H9 (cell line): ENCODE data around the gene VPS41. TPM values are rescaled to one million over a fixed set of nuclear protein-coding genes. Genes with fewer than 3 reads are reported as not detected.

Experiments
- DNase-seq: peaks from one replicate; pipeline ENCODE4 v3.0.0-alpha.2; 2017
- H2AFZ ChIP-seq: one replicate; pipeline ENCODE4 v1.6.1; 2013; ENCODE audit warnings: mild to moderate bottlenecking, low read length, control low read depth, moderate library complexity
- H2AK5ac ChIP-seq: 2 replicates; pipeline ENCODE4 v1.6.1; 2013; ENCODE audit warnings: low read length, control low read depth, mixed read lengths; ENCODE audit not compliant: insufficient read length
- H2BK120ac ChIP-seq: one replicate; pipeline ENCODE4 v1.6.1; 2013; ENCODE audit warnings: low read depth, mild to moderate bottlenecking, low read length, control low read depth, inconsistent platforms; ENCODE audit not compliant: poor library complexity, severe bottlenecking
- H2BK12ac ChIP-seq: 2 replicates; pipeline ENCODE4 v1.6.1; 2013; ENCODE audit warnings: low read length, control low read depth, mixed read lengths, low read depth; ENCODE audit not compliant: insufficient read length
- H2BK15ac ChIP-seq: 2 replicates; pipeline ENCODE4 v1.6.1; 2013; ENCODE audit warnings: low read depth, low read length, control low read depth
- H2BK20ac ChIP-seq: one replicate; pipeline ENCODE4 v1.6.1; 2013; ENCODE audit warnings: low read depth, mild to moderate bottlenecking, low read length, control low read depth, inconsistent platforms; ENCODE audit not compliant: poor library complexity, severe bottlenecking
- H2BK5ac ChIP-seq: 2 replicates; pipeline ENCODE4 v1.6.1; 2013; ENCODE audit warnings: low read length, control low read depth, mixed read lengths; ENCODE audit not compliant: insufficient read length
- H3K14ac ChIP-seq: 2 replicates; pipeline ENCODE4 v1.6.1; 2013; ENCODE audit warnings: low read length, control low read depth; ENCODE audit not compliant: insufficient read depth
- H3K18ac ChIP-seq: 2 replicates; pipeline ENCODE4 v1.6.1; 2013; ENCODE audit warnings: low read depth, mild to moderate bottlenecking, mixed read lengths, low read length, control low read depth; ENCODE audit not compliant: insufficient read length
- H3K23ac ChIP-seq: 2 replicates; pipeline ENCODE4 v1.6.1; 2013; ENCODE audit warnings: low read length, control low read depth, mixed read lengths, low read depth; ENCODE audit not compliant: insufficient read length
- H3K23me2 ChIP-seq: 2 replicates; pipeline ENCODE4 v1.6.1; 2013; ENCODE audit warnings: low read depth, mild to moderate bottlenecking, mixed read lengths, low read length, control low read depth; ENCODE audit not compliant: insufficient read length, poor library complexity, severe bottlenecking
- H3K27ac ChIP-seq: 2 replicates; pipeline ENCODE4 v1.5.1; 2013; ENCODE audit warnings: low read length, control low read depth, mixed read lengths, low read depth; ENCODE audit not compliant: insufficient read length
- H3K27me3 ChIP-seq: 2 replicates; pipeline ENCODE4 v1.6.1; 2013; ENCODE audit warnings: low read length, control low read depth, inconsistent platforms; ENCODE audit not compliant: insufficient read depth
- H3K4ac ChIP-seq: 2 replicates; pipeline ENCODE4 v1.6.1; 2013; ENCODE audit warnings: low read depth, mild to moderate bottlenecking, control low read depth, inconsistent platforms, low read length, moderate library complexity
- H3K4me1 ChIP-seq: 2 replicates; pipeline ENCODE4 v1.6.1; 2013; ENCODE audit warnings: low read length, control low read depth, inconsistent platforms; ENCODE audit not compliant: insufficient read depth
- H3K4me2 ChIP-seq: 2 replicates; pipeline ENCODE4 v1.6.1; 2013; ENCODE audit warnings: low read length, control low read depth, mixed read lengths; ENCODE audit not compliant: insufficient read length, insufficient read depth
- H3K56ac ChIP-seq: 2 replicates; pipeline ENCODE4 v1.6.1; 2013; ENCODE audit warnings: low read depth, mild to moderate bottlenecking, mixed read lengths, low read length, control low read depth; ENCODE audit not compliant: insufficient read length
- H3K79me1 ChIP-seq: 2 replicates; pipeline ENCODE4 v1.6.1; 2013; ENCODE audit warnings: low read depth, mild to moderate bottlenecking, moderate library complexity, low read length, control low read depth, inconsistent platforms; ENCODE audit not compliant: insufficient read depth, poor library complexity, severe bottlenecking
- H3K79me2 ChIP-seq: 2 replicates; pipeline ENCODE4 v1.6.1; 2013; ENCODE audit warnings: low read length, control low read depth, inconsistent platforms; ENCODE audit not compliant: insufficient read depth
- H3K9ac ChIP-seq: 2 replicates; pipeline ENCODE4 v1.6.1; 2013; ENCODE audit warnings: low read length, control low read depth, mixed read lengths; ENCODE audit not compliant: insufficient read length; ENCODE audit errors: extremely low read depth
- H3K9me3 ChIP-seq: one replicate; pipeline ENCODE4 v1.6.1; 2013; ENCODE audit warnings: low read depth, low read length, inconsistent platforms; ENCODE audit not compliant: control insufficient read depth
- H3T11ph ChIP-seq: one replicate; pipeline ENCODE4 v1.6.1; 2013; ENCODE audit warnings: mild to moderate bottlenecking, low read length, control low read depth, inconsistent platforms
- H4K20me1 ChIP-seq: one replicate; pipeline ENCODE4 v1.6.1; 2013; ENCODE audit not compliant: control insufficient read depth, insufficient read length, insufficient read depth
- H4K5ac ChIP-seq: 2 replicates; pipeline ENCODE4 v1.6.1; 2013; ENCODE audit warnings: low read depth, mild to moderate bottlenecking, mixed read lengths, low read length, control low read depth; ENCODE audit not compliant: insufficient read length
- H4K8ac ChIP-seq: replicated peaks from 2 replicates; pipeline ENCODE4 v1.6.1; 2013; ENCODE audit warnings: low read length, control low read depth, mixed read lengths, low read depth; ENCODE audit not compliant: insufficient read length
- H4K91ac ChIP-seq: 2 replicates; pipeline ENCODE4 v1.6.1; 2013; ENCODE audit warnings: low read depth, mild to moderate bottlenecking, moderate library complexity, mixed read lengths, low read length, control low read depth; ENCODE audit not compliant: insufficient read length
- H3K27ac Mint-ChIP-seq, 3 experiments: 2 replicates in 2 of 3; 3 replicates in 1 of 3; pipeline ENCODE4 v1.8.0; 2020 to 2021; ENCODE audit warnings: mixed read lengths in 3 of 3, mild to moderate bottlenecking in 1 of 3, moderate library complexity in 1 of 3
- H3K27me3 Mint-ChIP-seq: 2 replicates; pipeline ENCODE4 v1.8.0; 2021; ENCODE audit warnings: low read depth, mild to moderate bottlenecking, moderate library complexity, mixed read lengths
- H3K36me3 Mint-ChIP-seq, 3 experiments: 2 replicates in 2 of 3; 3 replicates in 1 of 3; pipeline ENCODE4 v1.8.0; 2020 to 2021; ENCODE audit warnings: low read depth in 3 of 3, mixed read lengths in 3 of 3; ENCODE audit not compliant: insufficient read depth in 1 of 3
- H3K4me1 Mint-ChIP-seq, 2 experiments: 2 replicates each; pipeline ENCODE4 v1.8.0; 2020; ENCODE audit warnings: mixed read lengths in 2 of 2
- H3K4me3 Mint-ChIP-seq, 2 experiments: 2 replicates in 1 of 2; 3 replicates in 1 of 2; pipeline ENCODE4 v1.8.0; 2020 to 2021; ENCODE audit warnings: mild to moderate bottlenecking in 2 of 2, mixed read lengths in 2 of 2, moderate library complexity in 1 of 2
- H3K9me3 Mint-ChIP-seq, 2 experiments: 2 replicates in 1 of 2; 3 replicates in 1 of 2; pipeline ENCODE4 v1.8.0; 2020; ENCODE audit warnings: mild to moderate bottlenecking in 2 of 2, mixed read lengths in 2 of 2, moderate library complexity in 1 of 2
- WGBS: extraction: QIAGEN DNeasy Blood & Tissue Kit; methylation state at CpG from one replicate; pipeline ENCODE4 v1.1.7; 2013; ENCODE audit warnings: missing lambda C conversion rate, low lambda C conversion rate, mixed read lengths; ENCODE audit not compliant: insufficient read length; ENCODE audit errors: extremely low coverage; 5-methylcytosine and 5-hydroxymethylcytosine counted together
- total RNA-seq: library from RNA; stranded (reverse); gene quantifications from 2 replicates; pipeline ENCODE4 v1.2.1, GENCODE V29; 2021
- TF ChIP-seq, protein P1 (sequence below): fragments of 200-600 bp; sonication (generic); conservative IDR thresholded peaks from 3 replicates; pipeline ENCODE4 v1.8.0; 2021; ENCODE audit warnings: antibody characterized with exemption, mild to moderate bottlenecking

The VPS41 gene
- total RNA-seq, 1 experiment from 2014 or later, result 49.3 TPM

DNA sequence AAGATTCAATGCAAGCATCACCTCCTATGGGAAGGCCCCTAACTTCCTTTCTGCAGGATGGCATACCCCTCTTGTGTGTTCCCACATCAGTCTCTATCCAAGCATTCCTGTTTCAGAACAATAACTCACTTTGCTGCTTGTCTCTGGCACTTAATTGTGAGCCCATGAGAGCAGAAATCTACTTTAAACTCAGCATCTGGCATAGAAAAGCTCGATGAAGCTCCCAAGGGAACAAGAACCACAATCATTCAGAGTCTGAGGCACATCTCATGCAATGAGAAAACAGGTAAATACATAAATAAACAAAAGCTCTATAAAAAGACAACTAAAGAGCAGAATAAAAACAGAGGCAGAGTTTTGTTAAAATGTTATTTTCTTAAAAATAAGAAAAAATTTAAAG is 66.2 kb downstream of the VPS41 start:
- Histone ChIP-seq H2BK5ac (no peak overlapping the region), H3K18ac (no peak overlapping the region), H3K79me1 (no peaks in the 10 kb centered on the region), H4K5ac (no peak overlapping the region), H4K20me1 (no peaks in the 10 kb centered on the region), H3K23ac (no peak overlapping the region), H3T11ph (no peak overlapping the region), H3K23me2 (no peaks in the 10 kb centered on the region), H3K27me3 (no peaks in the 10 kb centered on the region), H2BK15ac (no peak overlapping the region), H4K8ac (no peak overlapping the region), H2BK20ac (no peak overlapping the region), H3K14ac (no peak overlapping the region), H3K56ac (no peak overlapping the region), H3K4ac (no peak overlapping the region), H3K27ac (no peak overlapping the region), H2AFZ (no peak overlapping the region), H3K9ac (no peak overlapping the region), H4K91ac (no peak overlapping the region), H2AK5ac (no peak overlapping the region), H2BK120ac (no peak overlapping the region), H3K4me2 (no peak overlapping the region), H3K9me3 (no peaks in the 10 kb centered on the region), H3K79me2 (no peaks in the 10 kb centered on the region), H2BK12ac (no peak overlapping the region), H3K4me1 (no peaks in the 10 kb centered on the region)
- no peak for DNase-seq
- Mint-ChIP-seq H3K4me3 (no peak overlapping the region), H3K4me1 (peaks cover 7 to 9% of the 10 kb centered on the region in 2 experiments), H3K27ac (no peak overlapping the region), H3K27me3 (no peaks in the 10 kb centered on the region), H3K36me3 (peaks cover 2 to 5% (median 3%) of the 10 kb centered on the region in 3 experiments; a peak in 3 of 7 replicates), H3K9me3 (no peaks in the 10 kb centered on the region; a peak in 2 of 5 replicates)
- WGBS, result no CpG with 5 or more reads among the region's 1 CpG
- TF ChIP-seq, protein P1, sequence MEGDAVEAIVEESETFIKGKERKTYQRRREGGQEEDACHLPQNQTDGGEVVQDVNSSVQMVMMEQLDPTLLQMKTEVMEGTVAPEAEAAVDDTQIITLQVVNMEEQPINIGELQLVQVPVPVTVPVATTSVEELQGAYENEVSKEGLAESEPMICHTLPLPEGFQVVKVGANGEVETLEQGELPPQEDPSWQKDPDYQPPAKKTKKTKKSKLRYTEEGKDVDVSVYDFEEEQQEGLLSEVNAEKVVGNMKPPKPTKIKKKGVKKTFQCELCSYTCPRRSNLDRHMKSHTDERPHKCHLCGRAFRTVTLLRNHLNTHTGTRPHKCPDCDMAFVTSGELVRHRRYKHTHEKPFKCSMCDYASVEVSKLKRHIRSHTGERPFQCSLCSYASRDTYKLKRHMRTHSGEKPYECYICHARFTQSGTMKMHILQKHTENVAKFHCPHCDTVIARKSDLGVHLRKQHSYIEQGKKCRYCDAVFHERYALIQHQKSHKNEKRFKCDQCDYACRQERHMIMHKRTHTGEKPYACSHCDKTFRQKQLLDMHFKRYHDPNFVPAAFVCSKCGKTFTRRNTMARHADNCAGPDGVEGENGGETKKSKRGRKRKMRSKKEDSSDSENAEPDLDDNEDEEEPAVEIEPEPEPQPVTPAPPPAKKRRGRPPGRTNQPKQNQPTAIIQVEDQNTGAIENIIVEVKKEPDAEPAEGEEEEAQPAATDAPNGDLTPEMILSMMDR, result no peak
